DND-41 (cell line): ENCODE results near the gene CXCR3.

Experiments used
- ATAC-seq: fragments of 200-7000 bp; cut with Tn5 transposase; 3 replicates; pipeline ENCODE4 v1.9.1; 2021; ENCODE audit warnings: low read depth; ENCODE audit not compliant: insufficient read depth
- DNase-seq: peaks from one replicate; pipeline ENCODE4 v3.0.0-alpha.2; 2020
- H2AFZ ChIP-seq: 2 replicates; pipeline ENCODE4 v1.6.0; 2012; ENCODE audit warnings: low read depth, low read length
- H3K27ac ChIP-seq: 2 replicates; pipeline ENCODE4 v1.5.1; 2012; ENCODE audit warnings: low read length, inconsistent platforms
- H3K27me3 ChIP-seq: fragments of 200-600 bp; sonication (generic); 2 replicates; pipeline ENCODE4 v1.6.0; 2012; ENCODE audit warnings: low read length, mild to moderate bottlenecking, inconsistent platforms; ENCODE audit not compliant: insufficient read depth, poor library complexity
- H3K36me3 ChIP-seq: 2 replicates; pipeline ENCODE4 v1.5.1; 2012; ENCODE audit warnings: low read length, inconsistent platforms; ENCODE audit not compliant: insufficient read depth
- H3K4me1 ChIP-seq: 2 replicates; pipeline ENCODE4 v1.5.1; 2012; ENCODE audit warnings: mild to moderate bottlenecking, low read length; ENCODE audit not compliant: insufficient read depth
- H3K4me2 ChIP-seq: 2 replicates; pipeline ENCODE4 v1.6.0; 2012; ENCODE audit warnings: mild to moderate bottlenecking, moderate library complexity, low read length, inconsistent platforms; ENCODE audit not compliant: insufficient read depth
- H3K4me3 ChIP-seq, 2 experiments: fragments of 200-600 bp in 1 of 2; shearing (Covaris generic) in 1 of 2; 2 replicates each; pipeline ENCODE4 v1.5.1; 2012 to 2016; ENCODE audit warnings: inconsistent platforms in 2 of 2, low read length in 2 of 2, mild to moderate bottlenecking in 2 of 2, low read depth in 1 of 2, moderate library complexity in 1 of 2
- H3K79me2 ChIP-seq: 2 replicates; pipeline ENCODE4 v1.6.0; 2012; ENCODE audit warnings: low read length, inconsistent platforms; ENCODE audit not compliant: insufficient read depth
- H3K9ac ChIP-seq: 2 replicates; pipeline ENCODE4 v1.6.0; 2012; ENCODE audit warnings: low read depth, mild to moderate bottlenecking, inconsistent platforms, low read length, moderate library complexity
- H3K9me3 ChIP-seq: 2 replicates; pipeline ENCODE4 v1.5.1; 2012; ENCODE audit warnings: low read length, moderate library complexity, mild to moderate bottlenecking, inconsistent platforms; ENCODE audit not compliant: insufficient read depth, severe bottlenecking
- H4K20me1 ChIP-seq: 2 replicates; pipeline ENCODE4 v1.6.0; 2012; ENCODE audit warnings: low read length; ENCODE audit not compliant: insufficient read depth
- EZH2 ChIP-seq: IDR thresholded peaks from 3 replicates; pipeline ENCODE4 v1.6.1; 2012; ENCODE audit warnings: borderline replicate concordance, low read depth, mild to moderate bottlenecking, moderate library complexity, low read length, inconsistent platforms; ENCODE audit not compliant: severe bottlenecking
- TF ChIP-seq, protein P1 (sequence below): IDR thresholded peaks from 2 replicates; pipeline ENCODE4 v1.5.1; 2012; ENCODE audit warnings: borderline replicate concordance, low read length, moderate library complexity, mild to moderate bottlenecking; ENCODE audit not compliant: poor library complexity, severe bottlenecking; ENCODE audit errors: extremely low read depth

The CXCR3 gene

DNA sequence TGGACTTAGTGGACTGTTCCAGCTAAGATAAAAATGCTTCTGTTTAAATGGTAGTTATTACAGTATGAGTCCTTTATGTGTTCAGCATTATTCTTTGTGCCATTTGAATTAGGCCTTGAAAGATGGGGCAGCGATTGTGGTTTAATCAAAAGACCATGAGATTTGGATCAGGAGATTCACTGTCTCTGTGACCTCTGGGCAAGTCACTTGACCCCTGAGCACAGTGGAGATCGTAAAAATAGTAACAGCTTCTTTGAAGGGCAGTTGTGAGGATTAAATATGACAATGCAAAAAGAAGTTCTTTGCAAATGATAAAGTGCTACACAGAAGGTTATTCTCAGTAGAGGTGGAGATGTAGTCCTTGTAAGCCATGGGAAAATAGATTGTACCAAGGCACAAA lies 10.8 kb downstream of the CXCR3 start:
- Histone ChIP-seq H3K4me2 (no peak overlapping the region), H2AFZ (no peak overlapping the region), H3K4me3 (no peak overlapping the region), H3K36me3 (peaks cover 60% of the 10 kb centered on the region), H4K20me1 (no peaks in the 10 kb centered on the region), H3K9ac (no peak overlapping the region), H3K4me1 (peaks cover 8% of the 10 kb centered on the region), H3K27ac (no peak overlapping the region; the same call in 1 of the 2 replicates), H3K9me3 (no peaks in the 10 kb centered on the region), H3K27me3 (no peaks in the 10 kb centered on the region), H3K79me2 (no peaks in the 10 kb centered on the region)
- ATAC-seq, result no peak
- DNase-seq, result no peak
- TF ChIP-seq, protein P1, sequence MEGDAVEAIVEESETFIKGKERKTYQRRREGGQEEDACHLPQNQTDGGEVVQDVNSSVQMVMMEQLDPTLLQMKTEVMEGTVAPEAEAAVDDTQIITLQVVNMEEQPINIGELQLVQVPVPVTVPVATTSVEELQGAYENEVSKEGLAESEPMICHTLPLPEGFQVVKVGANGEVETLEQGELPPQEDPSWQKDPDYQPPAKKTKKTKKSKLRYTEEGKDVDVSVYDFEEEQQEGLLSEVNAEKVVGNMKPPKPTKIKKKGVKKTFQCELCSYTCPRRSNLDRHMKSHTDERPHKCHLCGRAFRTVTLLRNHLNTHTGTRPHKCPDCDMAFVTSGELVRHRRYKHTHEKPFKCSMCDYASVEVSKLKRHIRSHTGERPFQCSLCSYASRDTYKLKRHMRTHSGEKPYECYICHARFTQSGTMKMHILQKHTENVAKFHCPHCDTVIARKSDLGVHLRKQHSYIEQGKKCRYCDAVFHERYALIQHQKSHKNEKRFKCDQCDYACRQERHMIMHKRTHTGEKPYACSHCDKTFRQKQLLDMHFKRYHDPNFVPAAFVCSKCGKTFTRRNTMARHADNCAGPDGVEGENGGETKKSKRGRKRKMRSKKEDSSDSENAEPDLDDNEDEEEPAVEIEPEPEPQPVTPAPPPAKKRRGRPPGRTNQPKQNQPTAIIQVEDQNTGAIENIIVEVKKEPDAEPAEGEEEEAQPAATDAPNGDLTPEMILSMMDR, result no peak
- no peak for TF ChIP-seq EZH2

DNA sequence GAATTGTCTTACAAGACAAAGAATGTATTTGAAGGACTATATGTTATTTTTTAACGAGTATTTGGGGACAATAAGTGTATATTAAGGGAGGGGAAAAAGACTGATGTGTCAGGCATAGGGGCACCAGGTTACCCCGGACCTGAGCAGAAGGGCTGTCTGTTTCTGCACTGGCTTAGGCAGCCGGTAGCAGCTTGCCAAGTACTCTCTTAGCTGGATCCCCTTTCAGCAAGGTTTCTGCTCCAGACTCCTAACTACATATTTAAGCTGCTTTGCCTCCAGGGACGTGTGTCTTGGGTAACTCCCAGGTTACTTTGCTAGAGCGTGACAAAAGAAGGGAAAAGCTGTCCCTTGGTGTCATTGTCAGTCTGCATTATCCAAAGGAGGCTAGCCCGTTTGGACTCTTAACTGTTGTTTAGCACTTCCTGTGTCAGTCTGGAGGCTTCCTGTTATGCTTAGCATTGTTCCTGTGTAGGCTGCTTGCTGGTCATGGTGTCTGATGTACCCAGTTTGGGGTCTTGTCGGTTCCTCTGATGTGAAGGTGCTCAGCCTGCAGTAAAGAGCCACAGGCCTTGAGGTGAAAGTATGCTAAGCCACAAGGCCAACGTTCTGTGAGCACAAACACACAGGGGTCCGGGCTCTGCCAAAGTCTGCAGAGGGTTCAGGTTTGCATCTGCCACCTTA lies 11.6 kb downstream of the CXCR3 start:
- Histone ChIP-seq H3K4me2 (no peak overlapping the region), H3K4me1 (peaks cover 8% of the 10 kb centered on the region), H2AFZ (no peak overlapping the region; the same call in 1 of the 2 replicates), H3K36me3 (peaks cover 57% of the 10 kb centered on the region), H4K20me1 (no peaks in the 10 kb centered on the region), H3K27me3 (no peaks in the 10 kb centered on the region), H3K79me2 (no peaks in the 10 kb centered on the region), H3K27ac (peak overlapping the region; percentile 65), H3K9me3 (no peaks in the 10 kb centered on the region), H3K4me3 (no peak overlapping the region), H3K9ac (no peak overlapping the region)
- no peak for TF ChIP-seq EZH2
- TF ChIP-seq, protein P1, result no peak
- ATAC-seq (peak; percentile 81), DNase-seq (peak; percentile 30)

DNA sequence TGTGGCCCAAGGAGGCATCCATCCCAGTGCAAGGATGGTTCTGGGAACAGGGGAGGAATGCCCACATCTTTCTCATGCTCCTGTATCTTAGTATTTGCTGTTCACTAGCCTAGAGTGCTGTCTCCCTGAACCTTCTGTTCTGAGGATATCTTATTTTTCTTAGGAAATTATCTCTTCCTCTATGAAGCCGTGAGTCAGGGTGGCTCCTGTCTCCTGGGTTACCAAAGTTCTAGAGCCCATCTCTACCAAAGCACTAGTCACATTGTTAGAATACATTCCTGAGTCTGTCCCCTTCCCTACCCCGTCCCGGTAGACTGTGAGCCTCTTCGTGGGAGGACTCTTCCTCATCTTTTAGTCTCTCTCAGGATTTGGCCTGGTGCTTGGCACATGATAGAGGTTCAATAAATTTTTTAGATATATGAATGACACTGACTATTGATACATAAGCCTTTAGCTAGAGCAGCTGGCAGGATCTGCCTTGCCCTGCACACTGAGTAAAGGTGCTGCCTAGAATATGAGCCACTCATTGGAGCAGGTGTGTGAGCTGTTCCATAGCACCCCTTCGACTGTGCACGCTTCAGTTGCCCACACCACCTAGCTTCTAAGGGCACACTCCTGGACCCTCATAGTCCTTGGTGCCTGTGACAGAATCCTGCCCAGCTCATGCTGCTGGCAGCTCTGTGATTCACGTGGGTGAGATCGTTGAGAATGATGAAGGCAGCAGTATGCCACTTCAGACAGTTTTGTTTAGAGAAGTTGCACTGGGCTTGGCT lies 13.3 kb downstream of the CXCR3 start:
- TF ChIP-seq EZH2, result no peak
- TF ChIP-seq, protein P1, result no peak
- H3K27me3 ChIP-seq, result no peaks in the 10 kb centered on the region
- H3K4me2 ChIP-seq, result no peak overlapping the region
- peaks cover 50% of the 10 kb centered on the region for H3K36me3 ChIP-seq
- no peaks in the 10 kb centered on the region for H3K9me3 ChIP-seq
- no peak for ATAC-seq
- H2AFZ ChIP-seq, result no peak overlapping the region
- H3K9ac ChIP-seq, result no peak overlapping the region
- H3K27ac ChIP-seq, result no peak overlapping the region
- peaks cover 8% of the 10 kb centered on the region for H3K4me1 ChIP-seq
- no peak overlapping the region for H3K4me3 ChIP-seq
- no peak for DNase-seq
- H3K79me2 ChIP-seq, result no peaks in the 10 kb centered on the region
- no peaks in the 10 kb centered on the region for H4K20me1 ChIP-seq
